Mucosa of gallbladder (tissue), 1 donor: ENCODE data around the gene SLC7A7. TPM values are rescaled to one million over a fixed set of nuclear protein-coding genes. Genes with fewer than 3 reads are reported as not detected.
"Not testable (repeated sequence)": the region's sequence is repeated elsewhere in the genome, so short reads cannot be mapped to it uniquely, and the experiment has no call there.

Experiments used
- DNase-seq: peaks from one replicate; pipeline ENCODE4 v3.0.0-alpha.2; 2020; ENCODE audit warnings: low spot score
- total RNA-seq: library from RNA; stranded (reverse); gene quantifications from one replicate; pipeline ENCODE4 v1.2.1, GENCODE V29; 2021
- donor health status: DM: no; HTN: no; CAD: no.

The SLC7A7 gene
- total RNA-seq, 1 donor from 2014 or later, result 72.7 TPM

DNA sequence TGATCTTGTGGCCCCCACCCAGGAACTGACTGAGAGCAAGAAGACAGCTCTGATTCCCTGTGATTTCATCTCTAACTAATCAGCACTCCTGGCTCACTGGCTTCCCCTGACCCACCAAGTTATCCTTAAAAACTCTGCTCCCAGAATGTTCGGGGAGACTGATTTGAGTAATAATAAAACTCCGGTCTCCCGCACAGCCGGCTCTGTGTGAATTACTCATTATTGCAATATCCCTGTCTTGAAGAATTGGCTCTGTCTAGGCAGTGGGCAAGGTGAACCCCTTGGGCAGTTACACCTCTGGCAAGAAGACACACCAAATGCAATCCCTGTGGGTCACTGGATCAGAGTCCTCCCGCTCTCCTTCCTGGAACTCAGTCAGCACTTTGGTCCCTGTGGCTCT is 21.3 kb downstream of the SLC7A7 start:
- DNase-seq, result no peak

- not testable (repeated sequence) for DNase-seq
These were observed 21.7 kb downstream of the SLC7A7 start for GRCh38 chr14:22793550-22793949.

DNA sequence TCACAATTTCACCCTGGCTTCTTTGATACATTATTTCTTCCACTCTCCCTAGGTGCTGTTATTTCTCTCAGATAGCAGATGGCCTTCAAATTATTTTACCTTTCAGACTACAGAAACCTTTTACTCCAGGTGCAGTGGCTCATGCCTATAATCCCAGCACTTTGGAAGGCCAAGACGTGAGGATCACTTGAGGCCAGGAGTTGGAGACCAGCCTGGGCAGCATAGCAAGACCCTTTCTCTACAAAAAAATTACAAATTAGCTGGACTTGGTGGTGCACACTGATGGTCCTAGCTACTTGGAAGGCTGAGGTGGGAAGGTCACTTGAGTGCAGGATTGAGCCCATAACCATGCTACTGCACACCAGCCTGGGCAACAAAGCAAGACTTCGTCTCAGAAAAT is 23.1 kb downstream of the SLC7A7 start:
- DNase-seq, result no peak

GRCh38 chr14:22791301-22791700 is 23.9 kb downstream of the SLC7A7 start:
- no peak for DNase-seq

DNA sequence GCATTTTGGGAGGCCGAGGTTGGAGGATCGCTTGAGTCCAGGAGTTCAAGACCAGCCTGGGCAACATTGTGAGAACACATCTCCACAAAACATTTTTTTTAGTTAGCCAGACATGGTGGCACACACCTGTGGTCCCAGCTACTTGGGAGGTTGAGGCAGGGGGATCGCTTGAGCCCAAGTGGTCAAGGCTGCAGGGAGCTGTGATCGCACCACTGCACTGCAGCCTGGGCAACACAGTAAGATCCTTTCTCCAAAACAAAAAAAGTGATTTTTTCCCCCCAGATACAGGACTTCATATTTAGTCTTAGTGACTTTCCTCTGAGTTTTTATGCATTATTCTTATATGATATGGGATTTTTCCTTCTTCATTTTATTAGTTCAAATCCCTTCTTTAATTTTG is 28.6 kb downstream of the SLC7A7 start:
- no peak for DNase-seq

- no peak for DNase-seq
These were observed 33.8 kb downstream of the SLC7A7 start for GRCh38 chr14:22781301-22781991.

GRCh38 chr14:22780941-22781300 is 34.3 kb downstream of the SLC7A7 start:
- DNase-seq, result no peak

DNA sequence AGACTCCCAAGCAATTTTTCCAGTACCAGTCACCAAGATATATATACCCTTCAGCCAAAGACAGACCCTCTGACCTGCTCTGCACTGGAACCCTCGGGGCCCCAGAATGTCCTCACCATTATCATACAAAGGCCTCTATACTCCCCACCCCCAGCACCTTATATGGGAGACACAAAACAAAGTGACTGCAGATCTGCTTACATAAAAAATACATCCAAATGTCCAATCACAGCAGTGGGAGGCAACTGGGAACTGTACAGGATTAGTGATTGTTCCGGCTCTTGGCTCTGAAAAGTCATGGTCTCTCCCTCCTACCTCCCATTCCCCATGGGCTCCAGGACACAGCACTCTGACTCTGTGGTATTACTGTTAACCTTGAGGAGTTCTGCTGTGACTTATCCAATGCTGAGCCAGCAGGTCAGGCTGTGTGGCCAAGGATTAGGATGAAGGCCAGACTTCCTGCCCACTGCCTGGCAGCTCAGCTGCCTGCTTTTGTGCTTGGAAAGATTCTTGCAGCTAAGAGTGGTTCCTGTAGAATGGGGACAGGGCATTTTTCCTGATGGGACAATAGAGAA is 35.0 kb downstream of the SLC7A7 start:
- no peak for DNase-seq

- no peak for DNase-seq
These were observed 37.2 kb downstream of the SLC7A7 start for GRCh38 chr14:22778084-22778483.

- not testable (repeated sequence) for DNase-seq
These were observed 38.4 kb downstream of the SLC7A7 start for GRCh38 chr14:22776849-22777248.

DNA sequence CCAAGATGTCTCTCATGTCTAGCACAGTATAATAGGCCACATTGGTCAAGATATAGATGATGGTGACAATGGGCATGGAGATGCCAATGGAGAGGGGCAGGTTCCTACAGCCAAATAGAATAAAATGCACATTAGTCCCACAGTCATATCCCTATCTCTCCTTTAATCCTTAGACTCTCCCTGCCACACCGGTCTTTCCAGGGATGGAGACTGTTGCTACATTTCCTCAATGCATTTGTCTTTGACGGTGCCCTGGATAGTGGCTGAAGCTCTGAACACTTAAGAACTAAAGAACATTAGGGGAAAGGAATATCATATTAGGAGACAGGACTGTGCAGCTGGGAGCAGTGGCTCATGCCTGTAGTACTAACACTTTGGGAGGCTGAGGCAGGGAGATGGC is 39.0 kb downstream of the SLC7A7 start:
- no peak for DNase-seq

DNA sequence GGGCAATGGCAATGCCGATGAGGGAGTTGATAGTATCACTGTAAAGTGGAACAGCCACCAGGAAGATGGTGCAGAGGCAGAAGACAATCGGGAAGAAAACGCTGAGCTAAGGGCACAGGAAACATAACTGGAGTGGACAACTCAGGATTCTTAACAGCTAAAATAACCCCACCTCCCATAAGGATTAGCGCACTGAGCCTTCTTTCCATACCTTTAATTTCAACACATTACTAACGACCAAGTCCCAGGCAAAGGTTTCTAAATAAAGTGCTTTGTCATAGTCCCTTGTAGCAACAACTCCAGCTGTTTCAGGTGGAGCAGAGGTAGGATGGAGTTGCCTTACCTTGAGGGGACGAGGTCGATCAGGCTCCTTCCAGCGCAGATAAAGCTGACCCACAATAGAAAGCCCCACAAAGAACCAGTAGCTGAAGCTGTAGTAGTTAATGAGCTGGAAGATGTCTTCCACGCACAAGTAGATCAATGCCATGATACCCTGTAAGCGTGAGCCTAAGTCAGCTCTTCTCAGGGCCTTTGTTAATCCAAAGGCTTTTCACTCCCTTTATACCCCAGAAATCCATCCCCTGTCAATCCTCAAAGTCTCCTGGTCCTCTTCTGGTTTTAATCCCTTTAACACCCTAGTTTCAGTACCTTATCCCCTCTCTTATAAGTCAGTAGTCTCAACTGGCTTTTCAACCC is 41.1 kb downstream of the SLC7A7 start:
- no peak for DNase-seq

GRCh38 chr14:22773162-22774010 is 41.8 kb downstream of the SLC7A7 start:
- no peak for DNase-seq

DNA sequence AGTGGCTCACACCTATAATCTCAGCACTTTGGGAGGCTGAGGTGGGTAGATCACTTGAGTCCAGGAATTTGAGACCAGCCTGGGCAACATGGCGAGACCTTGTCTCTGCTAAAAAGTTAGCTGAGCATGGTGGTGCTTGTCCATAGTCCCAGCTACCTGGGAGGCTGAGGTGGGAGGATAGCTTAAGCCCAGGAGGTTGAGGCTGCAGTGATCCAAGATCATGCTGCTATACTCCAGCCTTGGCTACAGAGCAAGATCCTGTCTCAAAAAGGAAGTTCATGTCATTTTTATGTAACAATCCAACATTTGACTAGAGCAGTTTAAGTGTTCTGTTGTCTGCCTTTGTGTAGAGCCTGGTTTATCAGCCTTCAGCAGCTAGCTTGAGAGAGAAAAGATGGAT is 42.5 kb downstream of the SLC7A7 start:
- DNase-seq, result no peak

GRCh38 chr14:22770481-22771187 is 44.6 kb downstream of the SLC7A7 start:
- DNase-seq, result no peak

GRCh38 chr14:22769369-22769768 is 45.9 kb downstream of the SLC7A7 start:
- no peak for DNase-seq

DNA sequence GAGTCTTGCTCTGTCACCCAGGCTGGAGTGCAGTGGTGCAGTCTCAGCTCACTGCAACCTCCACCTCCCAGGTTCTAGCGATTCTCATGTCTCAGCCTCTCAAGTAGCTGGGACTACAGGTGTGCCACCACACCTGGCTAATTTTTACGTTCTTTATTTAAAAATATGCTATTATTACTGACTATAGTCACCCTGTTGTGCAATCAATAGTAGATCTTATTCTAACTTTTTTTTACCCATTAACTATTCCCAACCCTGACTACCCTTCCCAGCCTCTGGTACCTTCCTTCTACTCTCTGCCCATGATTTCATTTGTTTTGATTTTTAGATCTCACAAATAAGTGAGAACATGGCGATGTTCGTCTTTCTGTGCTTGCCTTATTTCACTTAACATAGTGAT is 46.3 kb downstream of the SLC7A7 start:
- DNase-seq, result no peak

- DNase-seq, result no peak
These were observed 48.0 kb downstream of the SLC7A7 start for GRCh38 chr14:22767323-22767589.

GRCh38 chr14:22766457-22767322 is 48.5 kb downstream of the SLC7A7 start, which contains the start of gene OXA1L:
OXA1L (plus strand) TSS chr14:22766688; CDS start chr14:22766702, 14 bp downstream.
- DNase-seq, result peak; percentile 99

DNA sequence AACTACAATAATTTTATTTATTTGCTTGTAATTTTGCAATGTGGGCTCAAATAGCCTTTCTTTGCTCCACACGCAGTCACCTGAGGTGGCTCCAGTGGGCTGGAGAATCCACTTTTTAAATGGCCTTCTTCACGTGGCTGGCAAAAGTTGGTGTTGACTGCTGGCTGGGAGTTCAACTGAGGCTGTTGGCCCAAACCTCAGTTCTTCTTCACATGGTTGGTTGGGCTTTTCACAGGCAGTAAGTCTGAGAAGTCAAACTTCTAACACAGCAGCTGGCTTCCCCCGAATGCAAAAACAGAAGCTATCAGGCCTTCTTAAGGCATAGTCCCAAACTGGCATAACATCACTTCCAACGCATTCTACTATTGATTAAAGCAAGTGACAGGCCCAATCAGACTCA is 50.9 kb downstream of the SLC7A7 start:
- DNase-seq, result no peak

GRCh38 chr14:22761734-22762133 is 53.5 kb downstream of the SLC7A7 start:
- DNase-seq, result no peak
